GM23338 (cell line): Measurements from ENCODE around the gene YIF1A. TPM values are rescaled to one million over a fixed set of nuclear protein-coding genes. Genes with fewer than 3 reads are reported as not detected.

ENCODE experiments used
- ATAC-seq: fragments of 200-7000 bp; cut with Tn5 transposase; 3 replicates; pipeline ENCODE4 v1.9.1; 2020
- DNase-seq: peaks from one replicate; pipeline ENCODE4 v3.0.0-alpha.2; 2015; ENCODE audit warnings: low spot score
- H2AFZ ChIP-seq: fragments of 200-600 bp; sonication (generic); 2 replicates; pipeline ENCODE4 v1.8.0; 2016; ENCODE audit warnings: antibody characterized with exemption, mild to moderate bottlenecking, moderate library complexity
- H3F3A ChIP-seq: fragments of 200-600 bp; sonication (generic); replicated peaks from 2 replicates; pipeline ENCODE4 v1.8.0; 2017; ENCODE audit warnings: antibody characterized with exemption, mixed run types, low read depth
- H3K27ac ChIP-seq: fragments of 200-600 bp; sonication (generic); 2 replicates; pipeline ENCODE4 v1.6.1; 2016; ENCODE audit warnings: low read depth
- H3K27me3 ChIP-seq: fragments of 200-600 bp; sonication (generic); 2 replicates; pipeline ENCODE4 v1.8.0; 2016; ENCODE audit warnings: mild to moderate bottlenecking, mixed run types, moderate library complexity; ENCODE audit not compliant: insufficient read depth
- H3K36me3 ChIP-seq: fragments of 200-600 bp; sonication (generic); 2 replicates; pipeline ENCODE4 v1.8.0; 2016; ENCODE audit warnings: mild to moderate bottlenecking; ENCODE audit not compliant: insufficient read depth
- H3K4me1 ChIP-seq: fragments of 200-600 bp; sonication (generic); 2 replicates; pipeline ENCODE4 v1.8.0; 2016; ENCODE audit warnings: mild to moderate bottlenecking, moderate library complexity; ENCODE audit not compliant: insufficient read depth
- H3K4me2 ChIP-seq: fragments of 200-600 bp; sonication (generic); 2 replicates; pipeline ENCODE4 v1.7.1; 2017; ENCODE audit warnings: mixed run types
- H3K4me3 ChIP-seq: fragments of 200-600 bp; sonication (generic); 2 replicates; pipeline ENCODE4 v1.6.1; 2016; ENCODE audit warnings: mixed run types
- H3K79me2 ChIP-seq: fragments of 200-600 bp; sonication (generic); replicated peaks from 2 replicates; pipeline ENCODE4 v1.8.0; 2017; ENCODE audit warnings: mild to moderate bottlenecking; ENCODE audit not compliant: insufficient read depth
- H3K9me2 ChIP-seq: fragments of 200-600 bp; sonication (generic); 2 replicates; pipeline ENCODE4 v1.8.0; 2017; ENCODE audit not compliant: insufficient read depth
- H4K20me1 ChIP-seq: fragments of 200-600 bp; sonication (generic); replicated peaks from 2 replicates; pipeline ENCODE4 v1.8.0; 2017; ENCODE audit warnings: mild to moderate bottlenecking; ENCODE audit not compliant: insufficient read depth
- H3K27ac Mint-ChIP-seq: 2 replicates; pipeline ENCODE4 v1.8.0; 2020; ENCODE audit warnings: inconsistent platforms, mild to moderate bottlenecking, moderate library complexity, mixed read lengths
- H3K27me3 Mint-ChIP-seq: 3 replicates; pipeline ENCODE4 v1.8.0; 2022; ENCODE audit warnings: low read depth, mild to moderate bottlenecking, moderate library complexity, mixed read lengths, inconsistent platforms; ENCODE audit not compliant: insufficient read depth, poor library complexity
- H3K36me3 Mint-ChIP-seq: 3 replicates; pipeline ENCODE4 v1.8.0; 2021; ENCODE audit warnings: low read depth, mild to moderate bottlenecking, inconsistent platforms, moderate library complexity, mixed read lengths
- H3K4me1 Mint-ChIP-seq: 3 replicates; pipeline ENCODE4 v1.8.0; 2020; ENCODE audit warnings: mild to moderate bottlenecking, inconsistent platforms, mixed read lengths
- H3K4me3 Mint-ChIP-seq: 3 replicates; pipeline ENCODE4 v1.8.0; 2021; ENCODE audit warnings: moderate library complexity, mild to moderate bottlenecking, inconsistent platforms, mixed read lengths
- H3K9me3 Mint-ChIP-seq: 3 replicates; pipeline ENCODE4 v1.8.0; 2020; ENCODE audit warnings: moderate library complexity, mild to moderate bottlenecking, inconsistent platforms, mixed read lengths
- CREB1 ChIP-seq: fragments of 250-450 bp; sonication (Bioruptor Pico); IDR thresholded peaks from 2 replicates; pipeline ENCODE4 v1.5.0; 2020; ENCODE audit warnings: low read depth, mild to moderate bottlenecking, moderate library complexity
- EZH2 ChIP-seq: fragments of 200-600 bp; sonication (generic); IDR thresholded peaks from one replicate; pipeline ENCODE4 v1.8.0; 2017; ENCODE audit warnings: antibody characterized with exemption, mild to moderate bottlenecking, low read depth; ENCODE audit not compliant: unreplicated experiment
- EZH2phosphoT487 ChIP-seq: fragments of 200-600 bp; sonication (generic); IDR thresholded peaks from one replicate; pipeline ENCODE4 v1.8.1; 2018; ENCODE audit warnings: antibody characterized with exemption; ENCODE audit not compliant: unreplicated experiment
- JUNB ChIP-seq: IDR thresholded peaks from one replicate; pipeline ENCODE4 v1.6.1; 2016; ENCODE audit warnings: antibody characterized with exemption; ENCODE audit not compliant: unreplicated experiment
- NANOG ChIP-seq: IDR thresholded peaks from 2 replicates; pipeline ENCODE4 v1.6.1; 2016; ENCODE audit warnings: antibody characterized with exemption, borderline replicate concordance
- POLR2AphosphoS5 ChIP-seq: IDR thresholded peaks from 2 replicates; pipeline ENCODE4 v1.6.1; 2016; ENCODE audit warnings: antibody characterized with exemption, low read depth
- STAT1 ChIP-seq: IDR thresholded peaks from one replicate; pipeline ENCODE4 v1.6.1; 2016; ENCODE audit warnings: antibody characterized with exemption; ENCODE audit not compliant: unreplicated experiment
- ZNF331 ChIP-seq: fragments of 250-450 bp; sonication (Bioruptor Pico); IDR thresholded peaks from 2 replicates; pipeline ENCODE4 v1.5.0; 2020; ENCODE audit warnings: low read depth, mild to moderate bottlenecking, moderate library complexity
- polyA plus RNA-seq: library from polyadenylated mRNA; unstranded; fragments of >200 nt; fragmentation: Nextera tagmentation; extraction: Ambion mirVana; gene quantifications from 2 replicates; pipeline ENCODE4 v1.2.1, GENCODE V29; 2016
- total RNA-seq: library from RNA; depleted of rRNA; stranded (reverse); fragments of >200 nt; shearing (Covaris generic); gene quantifications from 2 replicates; pipeline ENCODE4 v1.2.3, GENCODE V29; 2014
- TF ChIP-seq, protein P1 (sequence below), 2 experiments: fragments of 200-600 bp in 1 of 2; sonication (generic) in 1 of 2; conservative IDR thresholded peaks; 2 replicates each; pipeline versions ENCODE4 v1.5.1 to v1.6.1; 2016 to 2017; ENCODE audit warnings: antibody characterized with exemption in 2 of 2, low read depth in 2 of 2, mild to moderate bottlenecking in 2 of 2, moderate library complexity in 1 of 2
- TF ChIP-seq, protein P2 (sequence below): IDR thresholded peaks from 2 replicates; pipeline ENCODE4 v1.6.1; 2016; ENCODE audit warnings: antibody characterized with exemption
- TF ChIP-seq, protein P3 (sequence below): fragments of 250-450 bp; sonication (Bioruptor Pico); IDR thresholded peaks from 2 replicates; pipeline ENCODE4 v1.5.0; 2020; ENCODE audit warnings: mild to moderate bottlenecking, moderate library complexity

Gene YIF1A
- total and polyA plus RNA-seq, 2 experiments from 2014 or later = 75.6 to 87.0 TPM

- TF ChIP-seq, protein P1, sequence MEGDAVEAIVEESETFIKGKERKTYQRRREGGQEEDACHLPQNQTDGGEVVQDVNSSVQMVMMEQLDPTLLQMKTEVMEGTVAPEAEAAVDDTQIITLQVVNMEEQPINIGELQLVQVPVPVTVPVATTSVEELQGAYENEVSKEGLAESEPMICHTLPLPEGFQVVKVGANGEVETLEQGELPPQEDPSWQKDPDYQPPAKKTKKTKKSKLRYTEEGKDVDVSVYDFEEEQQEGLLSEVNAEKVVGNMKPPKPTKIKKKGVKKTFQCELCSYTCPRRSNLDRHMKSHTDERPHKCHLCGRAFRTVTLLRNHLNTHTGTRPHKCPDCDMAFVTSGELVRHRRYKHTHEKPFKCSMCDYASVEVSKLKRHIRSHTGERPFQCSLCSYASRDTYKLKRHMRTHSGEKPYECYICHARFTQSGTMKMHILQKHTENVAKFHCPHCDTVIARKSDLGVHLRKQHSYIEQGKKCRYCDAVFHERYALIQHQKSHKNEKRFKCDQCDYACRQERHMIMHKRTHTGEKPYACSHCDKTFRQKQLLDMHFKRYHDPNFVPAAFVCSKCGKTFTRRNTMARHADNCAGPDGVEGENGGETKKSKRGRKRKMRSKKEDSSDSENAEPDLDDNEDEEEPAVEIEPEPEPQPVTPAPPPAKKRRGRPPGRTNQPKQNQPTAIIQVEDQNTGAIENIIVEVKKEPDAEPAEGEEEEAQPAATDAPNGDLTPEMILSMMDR (conservative IDR thresholded peaks at IDR 0.05; ENCODE audit: low read depth in 2 of 2) = no peak
- no peak for TF ChIP-seq CREB1 (CRISPR knock-in tag)
- no peak for TF ChIP-seq EZH2
- TF ChIP-seq, protein P2, sequence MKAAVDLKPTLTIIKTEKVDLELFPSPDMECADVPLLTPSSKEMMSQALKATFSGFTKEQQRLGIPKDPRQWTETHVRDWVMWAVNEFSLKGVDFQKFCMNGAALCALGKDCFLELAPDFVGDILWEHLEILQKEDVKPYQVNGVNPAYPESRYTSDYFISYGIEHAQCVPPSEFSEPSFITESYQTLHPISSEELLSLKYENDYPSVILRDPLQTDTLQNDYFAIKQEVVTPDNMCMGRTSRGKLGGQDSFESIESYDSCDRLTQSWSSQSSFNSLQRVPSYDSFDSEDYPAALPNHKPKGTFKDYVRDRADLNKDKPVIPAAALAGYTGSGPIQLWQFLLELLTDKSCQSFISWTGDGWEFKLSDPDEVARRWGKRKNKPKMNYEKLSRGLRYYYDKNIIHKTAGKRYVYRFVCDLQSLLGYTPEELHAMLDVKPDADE = no peak
Measured at GRCh38 chr11:66294626-66295620, 6.0 kb upstream of the YIF1A start (continued).

DNA sequence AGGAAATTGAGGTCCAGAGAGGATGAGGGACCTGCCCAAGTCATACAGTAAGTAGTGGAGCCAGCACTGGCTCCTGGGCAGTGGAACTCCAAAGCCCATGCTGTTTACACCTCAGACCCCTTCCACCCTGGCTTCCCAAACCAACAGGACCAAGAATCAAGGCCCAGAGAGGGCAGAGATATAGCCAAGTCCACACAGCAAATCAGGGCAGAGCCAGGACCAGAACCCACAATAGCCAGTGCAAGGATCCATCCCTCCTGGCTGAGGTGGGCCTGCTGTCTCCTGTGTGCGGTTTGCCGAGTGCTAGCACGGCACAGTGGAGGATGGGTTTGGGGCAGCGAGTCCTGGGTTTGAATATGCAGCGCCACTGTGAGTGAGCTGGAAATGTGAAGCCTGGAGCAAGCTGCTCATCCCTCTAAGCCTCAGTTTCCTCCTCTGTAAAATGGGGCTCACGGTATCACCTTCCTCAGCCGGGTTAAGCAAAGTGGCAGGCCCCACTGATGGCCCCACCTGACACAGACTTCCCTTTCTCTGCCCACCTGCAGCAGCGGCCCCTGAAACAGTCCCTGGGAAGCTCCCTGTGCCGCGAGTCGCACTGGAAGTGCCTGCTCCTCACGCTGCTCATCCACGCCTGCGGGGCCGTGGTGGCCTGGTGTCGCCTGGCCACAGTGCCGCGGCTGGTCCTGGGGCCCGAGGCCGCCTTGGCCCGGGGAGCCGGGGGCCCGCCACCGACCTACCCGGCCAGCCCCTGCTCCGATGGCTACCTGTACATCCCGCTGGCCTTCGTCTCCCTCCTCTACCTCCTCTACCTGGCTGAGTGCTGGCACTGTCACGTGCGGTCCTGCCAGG, 5.1 kb upstream of the YIF1A start:
- ATAC-seq (no peak), DNase-seq (no peak)
- TF ChIP-seq NANOG (no peak), STAT1 (no peak), CREB1 (CRISPR knock-in tag) (no peak), EZH2 (no peak), EZH2phosphoT487 (no peak), POLR2AphosphoS5 (no peak), ZNF331 (no peak), JUNB (no peak)
- TF ChIP-seq, protein P3, sequence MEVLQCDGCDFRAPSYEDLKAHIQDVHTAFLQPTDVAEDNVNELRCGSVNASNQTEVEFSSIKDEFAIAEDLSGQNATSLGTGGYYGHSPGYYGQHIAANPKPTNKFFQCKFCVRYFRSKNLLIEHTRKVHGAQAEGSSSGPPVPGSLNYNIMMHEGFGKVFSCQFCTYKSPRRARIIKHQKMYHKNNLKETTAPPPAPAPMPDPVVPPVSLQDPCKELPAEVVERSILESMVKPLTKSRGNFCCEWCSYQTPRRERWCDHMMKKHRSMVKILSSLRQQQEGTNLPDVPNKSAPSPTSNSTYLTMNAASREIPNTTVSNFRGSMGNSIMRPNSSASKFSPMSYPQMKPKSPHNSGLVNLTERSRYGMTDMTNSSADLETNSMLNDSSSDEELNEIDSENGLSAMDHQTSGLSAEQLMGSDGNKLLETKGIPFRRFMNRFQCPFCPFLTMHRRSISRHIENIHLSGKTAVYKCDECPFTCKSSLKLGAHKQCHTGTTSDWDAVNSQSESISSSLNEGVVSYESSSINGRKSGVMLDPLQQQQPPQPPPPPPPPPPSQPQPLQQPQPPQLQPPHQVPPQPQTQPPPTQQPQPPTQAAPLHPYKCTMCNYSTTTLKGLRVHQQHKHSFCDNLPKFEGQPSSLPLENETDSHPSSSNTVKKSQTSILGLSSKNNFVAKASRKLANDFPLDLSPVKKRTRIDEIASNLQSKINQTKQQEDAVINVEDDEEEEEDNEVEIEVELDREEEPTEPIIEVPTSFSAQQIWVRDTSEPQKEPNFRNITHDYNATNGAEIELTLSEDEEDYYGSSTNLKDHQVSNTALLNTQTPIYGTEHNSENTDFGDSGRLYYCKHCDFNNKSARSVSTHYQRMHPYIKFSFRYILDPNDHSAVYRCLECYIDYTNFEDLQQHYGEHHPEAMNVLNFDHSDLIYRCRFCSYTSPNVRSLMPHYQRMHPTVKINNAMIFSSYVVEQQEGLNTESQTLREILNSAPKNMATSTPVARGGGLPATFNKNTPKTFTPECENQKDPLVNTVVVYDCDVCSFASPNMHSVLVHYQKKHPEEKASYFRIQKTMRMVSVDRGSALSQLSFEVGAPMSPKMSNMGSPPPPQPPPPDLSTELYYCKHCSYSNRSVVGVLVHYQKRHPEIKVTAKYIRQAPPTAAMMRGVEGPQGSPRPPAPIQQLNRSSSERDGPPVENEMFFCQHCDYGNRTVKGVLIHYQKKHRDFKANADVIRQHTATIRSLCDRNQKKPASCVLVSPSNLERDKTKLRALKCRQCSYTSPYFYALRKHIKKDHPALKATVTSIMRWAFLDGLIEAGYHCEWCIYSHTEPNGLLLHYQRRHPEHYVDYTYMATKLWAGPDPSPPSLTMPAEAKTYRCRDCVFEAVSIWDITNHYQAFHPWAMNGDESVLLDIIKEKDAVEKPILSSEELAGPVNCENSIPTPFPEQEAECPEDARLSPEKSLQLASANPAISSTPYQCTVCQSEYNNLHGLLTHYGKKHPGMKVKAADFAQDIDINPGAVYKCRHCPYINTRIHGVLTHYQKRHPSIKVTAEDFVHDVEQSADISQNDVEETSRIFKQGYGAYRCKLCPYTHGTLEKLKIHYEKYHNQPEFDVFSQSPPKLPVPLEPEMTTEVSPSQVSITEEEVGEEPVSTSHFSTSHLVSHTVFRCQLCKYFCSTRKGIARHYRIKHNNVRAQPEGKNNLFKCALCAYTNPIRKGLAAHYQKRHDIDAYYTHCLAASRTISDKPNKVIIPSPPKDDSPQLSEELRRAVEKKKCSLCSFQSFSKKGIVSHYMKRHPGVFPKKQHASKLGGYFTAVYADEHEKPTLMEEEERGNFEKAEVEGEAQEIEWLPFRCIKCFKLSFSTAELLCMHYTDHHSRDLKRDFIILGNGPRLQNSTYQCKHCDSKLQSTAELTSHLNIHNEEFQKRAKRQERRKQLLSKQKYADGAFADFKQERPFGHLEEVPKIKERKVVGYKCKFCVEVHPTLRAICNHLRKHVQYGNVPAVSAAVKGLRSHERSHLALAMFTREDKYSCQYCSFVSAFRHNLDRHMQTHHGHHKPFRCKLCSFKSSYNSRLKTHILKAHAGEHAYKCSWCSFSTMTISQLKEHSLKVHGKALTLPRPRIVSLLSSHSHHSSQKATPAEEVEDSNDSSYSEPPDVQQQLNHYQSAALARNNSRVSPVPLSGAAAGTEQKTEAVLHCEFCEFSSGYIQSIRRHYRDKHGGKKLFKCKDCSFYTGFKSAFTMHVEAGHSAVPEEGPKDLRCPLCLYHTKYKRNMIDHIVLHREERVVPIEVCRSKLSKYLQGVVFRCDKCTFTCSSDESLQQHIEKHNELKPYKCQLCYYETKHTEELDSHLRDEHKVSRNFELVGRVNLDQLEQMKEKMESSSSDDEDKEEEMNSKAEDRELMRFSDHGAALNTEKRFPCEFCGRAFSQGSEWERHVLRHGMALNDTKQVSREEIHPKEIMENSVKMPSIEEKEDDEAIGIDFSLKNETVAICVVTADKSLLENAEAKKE (CRISPR knock-in tag) = no peak
- TF ChIP-seq, protein P2 = no peak
- Mint-ChIP-seq H3K9me3 (peaks cover 2% of the 10 kb centered on the region; the same call in 1 of the 3 replicates), H3K36me3 (no peaks in the 10 kb centered on the region; the same call in 2 of the 3 replicates), H3K4me3 (no peak overlapping the region; the same call in 2 of the 3 replicates), H3K4me1 (peaks cover 31% of the 10 kb centered on the region), H3K27ac (no peak overlapping the region), H3K27me3 (peaks cover 29% of the 10 kb centered on the region)
- Histone ChIP-seq H3K4me2 (no peak overlapping the region), H3K9me2 (no peaks in the 10 kb centered on the region), H4K20me1 (no peaks in the 10 kb centered on the region), H3K4me3 (no peak overlapping the region), H3K27me3 (peaks cover 30% of the 10 kb centered on the region), H3K27ac (no peak overlapping the region), H3K79me2 (no peaks in the 10 kb centered on the region), H3K4me1 (peaks cover 16% of the 10 kb centered on the region), H2AFZ (no peak overlapping the region), H3F3A (peaks cover 18% of the 10 kb centered on the region; the same call in 1 of the 2 replicates), H3K36me3 (no peaks in the 10 kb centered on the region)
